HUES6 (cell line): Measurements from ENCODE around the gene PSEN2.

Experiments used
- H3K27ac ChIP-seq: 2 replicates; pipeline ENCODE4 v1.7.0; 2013; ENCODE audit warnings: low read depth, mild to moderate bottlenecking, low read length, inconsistent platforms
- H3K27me3 ChIP-seq: 2 replicates; pipeline ENCODE4 v1.6.1; 2013; ENCODE audit warnings: low read length; ENCODE audit not compliant: control insufficient read depth, insufficient read depth
- H3K36me3 ChIP-seq: 2 replicates; pipeline ENCODE4 v1.6.1; 2013; ENCODE audit warnings: low read length; ENCODE audit not compliant: control insufficient read depth, insufficient read depth
- H3K4me1 ChIP-seq: 2 replicates; pipeline ENCODE4 v1.6.1; 2013; ENCODE audit warnings: low read length; ENCODE audit not compliant: control insufficient read depth, insufficient read depth
- H3K4me3 ChIP-seq: 2 replicates; pipeline ENCODE4 v1.5.1; 2013; ENCODE audit warnings: low read depth, low read length
- H3K9ac ChIP-seq: one replicate; pipeline ENCODE4 v1.6.1; 2013; ENCODE audit warnings: mild to moderate bottlenecking, low read length
- H3K9me3 ChIP-seq: 2 replicates; pipeline ENCODE4 v1.6.1; 2013; ENCODE audit warnings: low read depth, low read length; ENCODE audit not compliant: control insufficient read depth, insufficient read depth

Gene PSEN2

GRCh38 chr1:226888816-226889215 lies 18.4 kb downstream of the PSEN2 start:
- Histone ChIP-seq H3K27me3 (no peaks in the 10 kb centered on the region), H3K9me3 (no peaks in the 10 kb centered on the region), H3K4me1 (no peaks in the 10 kb centered on the region), H3K4me3 (no peak overlapping the region), H3K9ac (no peak overlapping the region), H3K36me3 (peaks cover 77% of the 10 kb centered on the region), H3K27ac (no peak overlapping the region)

DNA sequence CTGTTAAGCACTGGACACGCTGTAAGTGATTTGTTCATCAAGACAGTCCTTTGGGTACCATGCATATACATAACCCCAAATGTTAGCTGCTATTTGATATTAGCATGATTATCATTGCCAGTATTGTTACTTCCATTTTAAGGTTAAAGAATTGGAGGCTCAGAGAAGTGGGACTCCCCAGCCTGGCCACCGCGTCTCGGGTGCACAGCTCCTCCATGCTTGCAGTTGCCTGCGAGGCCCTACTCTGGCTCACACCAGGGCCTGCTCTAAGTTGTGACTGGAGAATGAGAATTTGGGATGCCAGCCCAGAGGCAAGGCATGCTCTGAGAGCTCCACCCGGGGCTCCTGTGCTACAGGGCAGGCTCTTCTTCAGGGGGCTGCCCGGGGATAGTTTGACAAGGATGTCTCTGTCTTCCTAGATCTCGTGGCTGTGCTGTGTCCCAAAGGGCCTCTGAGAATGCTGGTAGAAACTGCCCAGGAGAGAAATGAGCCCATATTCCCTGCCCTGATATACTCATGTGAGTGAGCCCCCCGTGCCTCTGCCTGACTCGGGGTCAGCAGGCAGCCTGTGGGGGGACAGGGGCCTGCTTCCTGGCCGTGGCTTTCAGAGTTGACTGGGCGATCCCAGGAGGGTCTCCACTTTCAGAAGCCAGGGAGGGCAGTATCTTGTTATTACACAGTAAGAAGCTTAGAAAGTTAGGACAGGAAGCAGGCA lies 19.4 kb downstream of the PSEN2 start:
- Histone ChIP-seq H3K27ac (no peak overlapping the region), H3K9me3 (no peaks in the 10 kb centered on the region), H3K27me3 (no peaks in the 10 kb centered on the region), H3K4me3 (no peak overlapping the region), H3K4me1 (no peaks in the 10 kb centered on the region), H3K9ac (no peak overlapping the region), H3K36me3 (peaks cover 82% of the 10 kb centered on the region)

DNA sequence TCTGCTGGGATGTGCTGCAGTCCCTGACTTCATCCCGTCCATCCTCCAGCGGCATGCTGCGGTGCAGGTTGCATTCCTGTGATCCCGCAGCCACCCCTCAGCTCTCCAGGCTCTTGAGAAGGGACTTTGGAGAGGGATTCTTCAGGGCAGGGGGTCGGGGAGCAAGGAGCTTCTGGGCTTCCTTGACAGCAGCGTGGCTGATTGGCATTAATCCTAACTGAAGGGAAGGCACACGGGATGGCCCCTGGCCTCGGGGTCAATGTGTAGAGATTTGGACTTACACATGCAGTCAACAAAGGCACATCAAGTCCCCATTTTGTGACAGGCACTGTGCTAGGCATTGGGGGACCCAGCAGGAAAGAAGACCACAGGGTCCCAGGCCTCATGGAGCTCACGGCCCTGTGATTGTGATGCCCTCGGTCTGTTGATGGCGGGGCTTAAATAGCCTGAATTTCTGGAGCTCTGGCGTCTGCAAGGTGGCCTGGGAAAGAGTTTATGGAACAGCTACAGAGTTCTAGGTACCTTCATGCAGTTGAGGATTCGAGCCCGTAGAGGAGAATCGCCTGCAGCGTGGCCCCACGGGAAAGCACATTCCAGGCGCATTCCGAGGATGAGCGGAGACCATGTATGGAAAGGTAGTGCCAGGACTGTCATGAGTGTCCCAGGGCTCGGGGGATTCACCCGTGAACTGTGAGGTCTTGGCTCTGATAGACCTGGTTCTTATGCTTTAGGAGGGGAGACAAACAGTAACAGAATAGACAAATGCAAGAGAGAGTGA lies 20.1 kb downstream of the PSEN2 start:
- Histone ChIP-seq H3K9me3 (no peaks in the 10 kb centered on the region), H3K36me3 (peaks cover 82% of the 10 kb centered on the region), H3K27ac (no peak overlapping the region), H3K9ac (no peak overlapping the region), H3K4me3 (no peak overlapping the region), H3K4me1 (no peaks in the 10 kb centered on the region), H3K27me3 (no peaks in the 10 kb centered on the region)

GRCh38 chr1:226891346-226891745 lies 20.9 kb downstream of the PSEN2 start:
- Histone ChIP-seq H3K27ac (no peak overlapping the region), H3K9me3 (no peaks in the 10 kb centered on the region), H3K36me3 (peaks cover 85% of the 10 kb centered on the region)

GRCh38 chr1:226891846-226892523 lies 21.6 kb downstream of the PSEN2 start:
- no peak overlapping the region for H3K27ac ChIP-seq
- no peaks in the 10 kb centered on the region for H3K27me3 ChIP-seq
- H3K9me3 ChIP-seq, result no peaks in the 10 kb centered on the region
- H3K4me1 ChIP-seq, result no peaks in the 10 kb centered on the region
- H3K4me3 ChIP-seq, result no peak overlapping the region
- peaks cover 88% of the 10 kb centered on the region for H3K36me3 ChIP-seq
- no peak overlapping the region for H3K9ac ChIP-seq

More at GRCh38 chr1:226891346-226891745, 20.9 kb downstream of the PSEN2 start:
- Histone ChIP-seq H3K27me3 (no peaks in the 10 kb centered on the region), H3K4me3 (no peak overlapping the region), H3K4me1 (no peaks in the 10 kb centered on the region), H3K9ac (no peak overlapping the region)

GRCh38 chr1:226892524-226892875 lies 22.1 kb downstream of the PSEN2 start:
- Histone ChIP-seq H3K36me3 (peaks cover 84% of the 10 kb centered on the region), H3K27ac (no peak overlapping the region), H3K4me3 (no peak overlapping the region), H3K9ac (no peak overlapping the region), H3K9me3 (no peaks in the 10 kb centered on the region), H3K27me3 (no peaks in the 10 kb centered on the region), H3K4me1 (no peaks in the 10 kb centered on the region)

- no peaks in the 10 kb centered on the region for H3K9me3 ChIP-seq
- no peak overlapping the region for H3K27ac ChIP-seq
- H3K9ac ChIP-seq, result no peak overlapping the region
- H3K36me3 ChIP-seq, result peaks cover 71% of the 10 kb centered on the region
- H3K27me3 ChIP-seq, result no peaks in the 10 kb centered on the region
- no peaks in the 10 kb centered on the region for H3K4me1 ChIP-seq
- no peak overlapping the region for H3K4me3 ChIP-seq
Measured at GRCh38 chr1:226893936-226894335, 23.5 kb downstream of the PSEN2 start.

- H3K4me1 ChIP-seq, result no peaks in the 10 kb centered on the region
- no peaks in the 10 kb centered on the region for H3K27me3 ChIP-seq
- no peak overlapping the region for H3K27ac ChIP-seq
- H3K9ac ChIP-seq, result no peak overlapping the region
- H3K9me3 ChIP-seq, result no peaks in the 10 kb centered on the region
- H3K4me3 ChIP-seq, result no peak overlapping the region
- peaks cover 74% of the 10 kb centered on the region for H3K36me3 ChIP-seq
Measured at GRCh38 chr1:226894826-226895225, 24.4 kb downstream of the PSEN2 start.

DNA sequence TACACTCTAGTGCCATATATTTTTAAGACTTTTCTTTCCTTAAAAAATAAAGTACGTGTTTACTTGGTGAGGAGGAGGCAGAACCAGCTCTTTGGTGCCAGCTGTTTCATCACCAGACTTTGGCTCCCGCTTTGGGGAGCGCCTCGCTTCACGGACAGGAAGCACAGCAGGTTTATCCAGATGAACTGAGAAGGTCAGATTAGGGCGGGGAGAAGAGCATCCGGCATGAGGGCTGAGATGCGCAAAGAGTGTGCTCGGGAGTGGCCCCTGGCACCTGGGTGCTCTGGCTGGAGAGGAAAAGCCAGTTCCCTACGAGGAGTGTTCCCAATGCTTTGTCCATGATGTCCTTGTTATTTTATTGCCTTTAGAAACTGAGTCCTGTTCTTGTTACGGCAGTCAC lies 25.2 kb downstream of the PSEN2 start:
- H3K9me3 ChIP-seq, result no peaks in the 10 kb centered on the region
- H3K27ac ChIP-seq, result no peak overlapping the region
- no peak overlapping the region for H3K4me3 ChIP-seq
- no peaks in the 10 kb centered on the region for H3K27me3 ChIP-seq
- no peak overlapping the region for H3K9ac ChIP-seq
- no peaks in the 10 kb centered on the region for H3K4me1 ChIP-seq
- peaks cover 75% of the 10 kb centered on the region for H3K36me3 ChIP-seq

DNA sequence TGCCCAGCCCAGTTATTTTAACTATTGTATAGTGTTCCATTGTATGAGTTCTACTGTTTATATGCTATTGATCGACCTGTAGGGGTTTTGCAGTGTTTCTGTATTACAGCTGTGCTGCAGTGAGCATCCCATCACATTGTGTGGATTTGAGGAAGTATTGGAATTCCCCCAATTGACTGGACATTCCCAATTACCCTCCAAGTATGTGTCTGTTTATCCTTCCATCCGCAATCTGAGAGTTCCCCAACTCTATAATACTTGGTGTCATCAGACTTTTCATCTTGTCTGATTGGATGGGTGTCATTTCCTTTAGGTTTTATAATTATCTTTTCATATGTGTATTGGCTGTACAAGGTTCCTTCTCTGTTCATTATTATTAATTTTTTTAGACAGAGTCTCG lies 27.8 kb downstream of the PSEN2 start:
- H3K36me3 ChIP-seq, result peaks cover 64% of the 10 kb centered on the region
- no peak overlapping the region for H3K27ac ChIP-seq
- no peaks in the 10 kb centered on the region for H3K27me3 ChIP-seq
- H3K9me3 ChIP-seq, result no peaks in the 10 kb centered on the region
- no peak overlapping the region for H3K9ac ChIP-seq
- no peaks in the 10 kb centered on the region for H3K4me1 ChIP-seq
- H3K4me3 ChIP-seq, result no peak overlapping the region

DNA sequence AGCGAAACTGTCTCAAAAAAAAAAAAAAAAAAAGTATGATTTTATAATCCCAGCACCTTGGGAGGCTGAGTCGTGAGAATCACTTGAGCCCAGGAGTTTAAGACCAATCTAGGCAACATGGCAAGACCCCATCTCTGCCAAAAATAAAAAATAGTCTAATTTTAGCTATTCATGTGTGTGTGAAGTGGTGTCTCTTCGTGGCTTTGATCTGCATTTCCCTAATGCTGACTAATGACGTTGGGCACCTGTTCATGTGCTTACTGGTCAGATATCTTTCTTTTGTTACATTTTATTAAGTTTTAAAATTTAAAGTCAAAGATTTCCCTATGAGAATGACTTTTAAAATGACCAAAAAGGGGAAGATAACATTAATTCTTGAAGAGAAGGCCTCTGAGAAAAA lies 31.0 kb downstream of the PSEN2 start:
- H3K9ac ChIP-seq, result no peak overlapping the region
- H3K27ac ChIP-seq, result no peak overlapping the region
- H3K9me3 ChIP-seq, result no peaks in the 10 kb centered on the region

More for the DNA sequence above, 31.0 kb downstream of the PSEN2 start:
- H3K4me3 ChIP-seq, result no peak overlapping the region
- peaks cover 36% of the 10 kb centered on the region for H3K36me3 ChIP-seq
- no peaks in the 10 kb centered on the region for H3K27me3 ChIP-seq
- peaks cover 5% of the 10 kb centered on the region; the same call in 1 of the 2 replicates for H3K4me1 ChIP-seq
